Spleen (tissue), 7 donors: Measurements from ENCODE around the gene SHH.
"Not testable (repeated sequence)": the region's sequence is repeated elsewhere in the genome, so short reads cannot be mapped to it uniquely, and the experiment has no call there.

Experiments
- CTCF ChIP-seq, 11 experiments: fragments of 200-600 bp in 7 of 11; fragments of 450-650 bp in 4 of 11; sonication (generic) in 4 of 11; IDR thresholded peaks in 8 of 11; conservative IDR thresholded peaks in 3 of 11; 1 replicate in 7 of 11; 2 replicates in 4 of 11; pipeline versions ENCODE4 v1.4.0 to v1.8.0; 2016 to 2021; ENCODE audit warnings: antibody characterized with exemption in 11 of 11, inconsistent platforms in 4 of 11, mild to moderate bottlenecking in 1 of 11
- POLR2AphosphoS5 ChIP-seq, 3 donors: sonication (generic); formaldehyde crosslinking; IDR thresholded peaks; one replicate each; pipeline ENCODE4 v1.5.1; 2017; ENCODE audit warnings: antibody characterized with exemption in 3 of 3
- donor health status: DM: no; HTN: no; CAD: no; lungs with moderate emphysema.
- donor health status: DM: no; HTN: no; CAD: no.
- donor health status: DM: no; HTN: no; CAD: no.

DNA sequence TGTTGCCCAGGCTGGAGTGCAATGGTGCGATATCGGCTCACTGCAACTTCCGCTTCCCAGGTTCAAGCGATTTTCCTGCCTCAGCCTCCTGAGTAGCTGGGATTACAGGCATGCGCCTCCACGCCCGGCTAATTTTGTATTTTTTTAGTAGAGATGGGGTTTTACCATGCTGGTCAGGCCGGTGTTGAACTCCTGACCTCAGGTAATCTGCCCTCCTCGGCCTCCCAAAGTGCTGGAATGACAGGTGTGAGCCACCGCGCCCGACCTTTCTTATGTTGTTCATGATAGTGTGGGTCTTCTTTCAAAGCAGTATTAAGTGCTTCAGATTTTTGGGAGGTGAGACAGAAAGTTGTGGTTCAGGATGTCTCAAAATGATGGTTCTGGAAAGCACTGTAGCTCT lies 26.0 kb upstream of the SHH start:
- not testable (repeated sequence) for TF ChIP-seq CTCF (IDR thresholded peaks at IDR 0.05 in 8 of 11, conservative IDR thresholded peaks at IDR 0.05 in 3 of 11); POLR2AphosphoS5 (IDR thresholded peaks at IDR 0.05)
